DMS 273 treated with DMSO at 0.1 percent for 48 hours (cell line): ENCODE data around the gene SEMA3G.

Source experiments
- DNase-seq: peaks from one replicate; lab custom pipeline; 2025; lab: John Stamatoyannopoulos, UW

The SEMA3G gene

DNA sequence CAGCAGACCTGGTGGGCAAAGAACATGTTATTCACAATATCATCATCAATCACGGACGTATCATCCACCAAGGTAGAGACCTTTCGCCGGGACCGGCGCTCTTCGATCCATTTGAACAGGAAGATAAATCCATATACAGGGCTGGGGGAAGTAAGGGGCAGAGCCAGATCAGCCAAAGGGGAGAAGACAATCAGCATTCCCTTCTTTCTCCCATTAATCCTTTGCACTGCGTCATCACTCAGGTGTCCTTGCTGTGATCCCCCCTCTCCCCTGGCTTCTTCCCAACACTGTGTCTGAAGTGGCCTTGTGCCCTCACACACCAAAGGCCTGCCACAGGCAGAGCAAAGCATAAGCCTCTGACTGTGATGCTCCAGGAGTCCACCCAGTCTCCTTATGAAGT lies 36.4 kb downstream of the SEMA3G start:
- DNase-seq: no peak

DNA sequence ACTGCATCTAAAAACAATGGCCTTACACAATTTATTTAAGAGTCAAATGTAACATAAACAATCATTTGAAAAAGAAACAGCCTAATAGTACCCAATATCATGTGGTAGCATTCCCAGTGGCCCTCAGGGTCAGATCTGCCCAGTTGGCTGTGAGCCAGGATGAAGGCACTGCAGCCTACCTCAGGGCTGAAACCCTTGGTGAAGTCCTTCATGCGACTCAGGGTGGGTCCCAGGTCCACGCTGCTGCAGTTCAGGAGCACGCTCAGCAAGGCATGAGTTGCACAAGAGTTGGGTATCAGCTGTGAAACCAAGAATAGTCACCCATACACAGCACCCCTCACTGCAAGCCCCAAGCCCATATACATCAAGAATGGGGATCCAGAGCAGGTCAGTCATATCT lies 37.1 kb downstream of the SEMA3G start:
- DNase-seq: no peak

DNA sequence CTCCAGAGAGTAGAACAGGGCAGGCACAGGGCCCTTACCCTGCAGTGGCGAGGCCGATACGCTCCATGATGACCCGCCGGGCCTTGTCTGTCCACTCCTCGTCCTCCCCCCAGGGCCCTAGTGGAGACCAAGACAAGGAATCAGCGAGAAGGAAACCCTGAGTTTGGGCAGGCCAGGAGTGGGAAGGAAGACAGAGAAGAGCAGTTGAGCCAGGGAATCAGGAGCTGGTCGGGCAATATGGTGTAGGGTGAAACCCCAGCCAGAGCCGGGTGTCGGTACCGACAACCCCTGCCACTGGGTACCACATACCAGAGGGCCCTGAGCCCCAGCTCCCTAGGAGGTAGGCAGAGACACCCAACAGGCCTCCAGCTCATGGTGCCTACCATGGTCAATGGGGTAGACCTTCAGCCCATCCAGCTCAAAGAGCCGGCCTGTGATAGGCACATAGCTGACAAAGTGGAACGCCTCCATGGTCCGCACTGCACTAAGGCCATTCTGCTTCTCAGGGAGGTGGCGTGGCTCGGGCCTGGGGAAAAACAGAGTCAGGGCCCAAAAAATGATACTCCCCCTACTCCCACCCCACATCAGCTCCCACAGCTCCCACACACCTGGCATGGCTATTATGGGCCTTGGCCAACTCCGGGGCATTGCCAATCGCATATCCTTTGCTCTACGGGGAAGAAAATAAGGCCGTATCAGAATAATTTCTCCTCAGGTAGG lies 38.0 kb downstream of the SEMA3G start:
- DNase-seq: no peak

DNA sequence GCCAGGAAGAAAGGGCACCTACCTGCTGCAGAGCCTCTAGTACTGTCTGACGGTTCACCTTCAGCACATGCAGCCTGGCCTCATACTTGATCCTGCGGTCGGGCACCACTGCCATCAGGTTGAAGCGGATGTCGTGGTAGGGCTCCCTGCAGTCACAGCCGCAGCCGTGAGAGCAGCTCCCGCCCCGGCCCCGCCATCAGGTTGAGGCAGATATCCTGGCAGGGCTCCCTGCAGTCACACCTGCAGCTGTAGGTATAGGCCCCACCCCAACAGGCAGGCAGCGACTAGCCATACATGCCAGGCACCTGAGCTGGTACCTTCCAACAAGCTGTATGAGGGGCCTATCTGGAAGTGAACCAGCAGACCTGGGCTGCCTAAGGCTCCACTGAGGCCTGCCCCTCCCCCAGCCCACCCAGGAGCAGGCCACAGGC lies 38.7 kb downstream of the SEMA3G start:
- DNase-seq: no peak

DNA sequence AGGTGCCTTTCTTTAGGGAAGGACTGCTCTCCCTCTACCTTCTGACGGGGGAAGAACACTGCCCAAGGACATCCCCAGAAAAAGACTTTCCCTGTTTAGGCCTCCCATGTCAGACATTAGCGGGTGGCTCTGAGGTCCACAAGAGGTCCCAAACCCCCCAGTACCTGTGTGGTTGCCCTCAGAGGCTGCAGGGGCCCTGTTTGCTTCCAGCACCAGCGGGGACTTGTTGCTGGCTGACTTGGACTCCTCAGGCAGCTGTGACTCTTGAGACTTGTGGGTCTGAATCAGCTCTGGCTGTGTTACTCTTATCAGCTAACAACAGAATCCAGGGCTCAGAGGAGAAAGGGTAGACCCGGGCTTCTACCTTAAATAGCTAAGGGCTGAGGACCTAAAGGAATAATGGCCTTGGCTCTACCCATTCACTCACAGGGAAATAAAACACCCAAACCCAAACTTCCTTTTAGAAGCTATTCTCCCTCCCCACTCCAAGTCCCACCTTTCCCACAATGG lies 39.2 kb downstream of the SEMA3G start:
- no peak for DNase-seq

DNA sequence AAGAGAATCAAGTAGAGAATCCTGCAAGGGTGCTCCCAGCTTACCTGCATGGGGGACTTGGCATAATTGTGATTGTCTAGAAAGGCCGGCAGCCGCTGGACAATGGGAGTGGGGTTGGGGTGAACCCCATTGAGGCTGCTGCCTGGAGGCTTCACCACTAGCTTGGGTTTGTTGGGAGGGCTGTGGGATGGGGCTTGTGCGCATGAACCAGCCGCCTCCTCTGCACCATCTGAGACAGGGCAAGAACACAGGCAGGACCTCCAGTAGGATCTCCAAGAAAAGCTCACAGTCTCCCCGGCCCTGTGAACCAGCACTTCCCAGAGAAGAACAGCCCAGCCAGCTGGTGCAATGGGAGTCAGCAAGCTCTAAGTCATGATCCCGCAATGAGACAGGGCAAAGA lies 39.8 kb downstream of the SEMA3G start:
- DNase-seq: no peak

DNA sequence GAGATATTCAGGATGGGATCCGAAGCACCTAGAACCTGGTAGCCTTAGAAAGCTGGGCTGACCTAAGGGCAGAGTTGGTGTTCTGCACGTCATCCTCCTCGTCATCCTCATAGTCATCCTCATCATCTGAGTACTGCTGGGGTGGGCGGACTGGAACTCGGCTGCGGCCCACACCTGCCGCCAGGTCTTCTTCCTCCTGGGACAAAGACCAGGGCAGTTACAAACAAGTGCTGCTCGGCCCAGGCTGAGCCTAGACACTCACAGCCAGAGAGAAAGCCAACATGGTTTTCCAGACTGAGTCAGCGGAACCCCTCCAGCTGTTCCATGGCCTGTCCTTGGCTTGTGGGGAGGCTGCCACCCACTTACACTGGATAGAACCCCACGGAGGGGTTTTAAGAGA lies 40.5 kb downstream of the SEMA3G start:
- DNase-seq: no peak

DNA sequence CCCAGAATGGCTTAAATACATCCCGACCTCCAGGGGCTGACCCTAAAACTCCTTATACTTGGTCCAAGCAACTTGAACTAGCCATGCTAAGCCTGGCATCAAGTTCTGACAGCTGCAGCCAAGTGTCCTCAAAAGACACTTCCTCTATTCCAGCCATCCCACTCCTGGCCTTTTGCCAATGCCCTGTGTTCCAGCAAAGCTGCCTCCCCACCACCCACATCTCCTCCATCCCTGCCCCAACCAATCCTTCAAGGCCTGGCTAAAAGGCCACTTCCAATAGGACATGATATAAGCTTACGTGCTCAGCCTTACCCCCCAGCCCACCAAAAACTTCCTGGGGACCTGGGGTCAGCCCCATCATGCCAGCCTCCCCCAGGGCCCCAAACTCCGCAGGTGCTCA lies 40.9 kb downstream of the SEMA3G start:
- DNase-seq: no peak

DNA sequence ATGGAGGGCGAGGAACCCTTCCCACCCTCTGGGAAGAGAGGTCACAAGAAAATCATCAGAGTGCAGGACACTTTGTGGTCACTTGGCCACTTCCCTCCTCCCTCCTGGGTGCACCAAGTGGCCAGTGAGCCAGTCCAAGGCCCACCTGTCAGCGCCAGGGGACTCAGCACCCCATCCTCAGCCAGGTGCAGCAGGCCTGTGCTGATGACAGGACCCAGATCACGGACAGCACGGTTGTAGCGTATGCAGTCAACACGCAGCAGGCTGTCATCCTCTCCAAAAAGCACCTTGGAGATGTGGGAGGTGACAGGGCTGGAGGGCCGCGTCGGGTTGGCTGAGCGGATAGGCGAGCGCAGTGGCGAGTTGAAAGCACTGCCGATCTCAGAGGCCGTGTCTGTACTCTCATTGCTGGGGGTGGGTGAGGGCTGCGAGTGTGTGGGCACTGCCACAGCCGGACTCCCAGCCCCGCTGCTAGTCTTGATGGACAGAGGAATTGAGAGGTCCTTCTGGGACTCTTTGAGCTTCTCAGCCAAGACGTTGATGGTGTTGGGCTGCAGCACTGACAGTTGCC lies 41.5 kb downstream of the SEMA3G start:
- DNase-seq: no peak

DNA sequence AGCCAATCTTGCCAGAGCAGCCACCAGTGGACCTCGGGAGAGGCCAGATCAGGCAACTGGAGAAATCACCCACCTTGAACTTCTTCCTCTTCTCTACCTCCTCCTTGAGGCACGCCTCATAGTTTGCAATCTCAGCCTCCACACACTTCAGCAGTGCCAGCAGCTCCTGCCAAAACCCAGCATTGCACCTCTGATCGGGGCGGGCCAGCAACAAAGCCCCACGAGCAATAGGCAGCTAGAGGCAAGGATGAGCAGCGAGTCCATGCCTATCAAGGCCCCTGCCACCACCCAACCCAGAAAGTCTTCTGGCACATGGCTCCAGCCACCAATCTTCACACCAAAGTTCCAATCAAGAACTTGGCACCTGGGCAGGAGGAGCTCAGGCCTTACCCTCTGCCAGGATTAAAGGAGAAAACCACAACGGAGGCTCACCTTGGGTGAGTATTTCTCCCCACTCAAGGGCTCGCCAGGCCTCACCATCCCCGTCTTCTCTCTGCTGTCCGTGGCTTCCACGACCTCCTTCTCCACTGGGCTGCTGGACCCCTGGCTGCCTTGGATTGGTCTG lies 42.1 kb downstream of the SEMA3G start:
- DNase-seq: no peak

DNA sequence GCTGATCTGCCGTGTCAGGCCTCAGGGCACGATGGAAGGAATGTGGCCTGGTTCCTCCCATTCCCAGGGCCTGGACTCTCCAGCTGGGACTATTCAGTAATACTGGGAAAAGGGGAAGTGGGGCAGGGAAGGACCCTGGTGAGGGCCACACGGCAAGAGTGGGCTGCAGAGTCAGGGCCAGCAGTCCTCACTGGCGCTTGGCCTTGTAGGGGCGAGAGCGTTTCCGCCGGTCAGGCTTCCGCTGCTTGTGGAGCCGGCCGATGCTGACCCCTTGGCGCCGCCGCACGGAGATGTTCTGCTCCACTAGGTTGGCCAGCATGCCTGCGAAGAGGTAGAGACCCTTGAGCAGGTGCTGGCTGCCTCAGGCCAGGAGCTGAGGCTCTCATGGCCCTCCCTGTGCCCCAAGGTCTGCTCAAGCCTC lies 42.8 kb downstream of the SEMA3G start:
- DNase-seq: no peak

DNA sequence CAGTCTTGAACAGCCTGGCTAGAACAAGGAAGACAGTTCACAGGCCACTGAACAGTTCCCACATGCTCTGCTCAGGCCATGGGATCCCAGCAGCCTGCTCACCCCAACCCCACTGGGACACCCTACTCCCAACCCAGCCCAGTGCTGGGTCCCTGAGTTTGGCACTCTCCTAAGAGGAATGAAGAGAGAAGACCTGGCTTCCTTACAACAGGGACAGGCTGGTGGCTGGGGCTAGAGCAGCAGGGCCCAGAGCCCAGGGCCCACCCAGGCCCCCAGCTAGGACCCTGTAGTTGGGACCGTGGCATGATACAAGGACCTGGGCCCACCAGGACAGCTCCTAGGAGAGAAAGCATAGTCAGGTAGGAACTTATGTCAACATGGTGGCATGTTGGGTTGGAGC lies 43.4 kb downstream of the SEMA3G start:
- no peak for DNase-seq

DNA sequence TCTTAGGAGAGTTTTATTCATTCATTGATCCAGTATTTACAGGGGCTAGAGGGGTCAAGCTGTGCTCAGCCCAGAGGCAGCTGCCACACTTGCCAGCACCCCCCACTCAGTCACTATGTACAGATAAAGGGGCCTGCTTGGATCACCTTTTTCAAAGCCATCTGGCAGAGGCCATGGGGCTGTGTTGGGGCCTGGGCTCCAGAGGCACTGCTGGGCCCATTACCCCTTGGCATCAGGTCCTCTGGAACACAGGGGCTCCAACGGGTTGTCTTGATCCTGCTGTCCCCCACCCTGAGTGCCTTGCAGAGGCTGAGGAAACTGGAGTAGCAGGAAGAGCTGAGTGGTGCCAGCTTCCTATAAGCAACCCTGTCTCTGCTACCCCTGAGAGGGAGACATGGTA lies 43.9 kb downstream of the SEMA3G start:
- DNase-seq: no peak

DNA sequence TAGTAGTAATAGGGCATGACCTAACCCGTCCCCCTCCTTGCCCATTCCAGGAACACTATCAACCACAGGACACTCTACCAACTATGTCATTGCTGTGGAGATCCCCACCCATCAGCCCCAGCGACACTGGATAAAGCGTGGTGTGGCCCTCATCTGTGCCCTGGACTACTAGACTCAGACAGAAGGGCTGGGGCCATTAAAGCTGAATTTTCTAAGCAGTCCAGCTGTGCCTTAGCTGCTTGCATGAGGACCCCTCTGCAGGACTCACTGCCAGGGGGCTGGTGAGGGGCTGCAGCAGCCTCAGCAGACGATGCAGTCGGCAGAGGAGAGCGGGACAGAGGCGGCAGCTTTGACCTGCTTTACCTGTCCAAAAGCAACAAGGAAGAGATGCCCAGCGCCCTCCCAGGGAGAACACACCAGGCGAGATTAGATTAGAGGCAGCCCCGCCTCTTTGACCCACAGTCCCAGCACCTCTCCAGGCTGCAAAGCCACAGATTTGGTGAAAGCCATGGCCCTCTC lies 44.6 kb downstream of the SEMA3G start:
- DNase-seq: no peak

DNA sequence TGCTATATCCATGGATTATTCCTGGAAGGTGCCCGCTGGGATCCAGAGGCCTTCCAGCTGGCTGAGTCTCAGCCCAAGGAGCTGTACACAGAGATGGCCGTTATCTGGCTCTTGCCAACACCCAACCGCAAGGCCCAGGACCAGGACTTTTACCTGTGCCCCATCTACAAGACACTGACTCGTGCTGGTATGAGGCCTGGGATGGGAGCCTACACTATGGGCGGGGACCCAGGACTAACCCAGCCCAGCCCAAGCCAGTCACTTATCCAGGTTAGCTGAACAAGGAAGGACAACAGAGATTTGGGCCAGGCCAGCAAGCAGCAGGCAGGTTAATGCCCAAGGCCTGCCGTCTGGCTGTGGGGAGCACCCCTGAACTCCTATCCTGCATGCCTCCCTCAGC lies 45.3 kb downstream of the SEMA3G start:
- no peak for DNase-seq

DNA sequence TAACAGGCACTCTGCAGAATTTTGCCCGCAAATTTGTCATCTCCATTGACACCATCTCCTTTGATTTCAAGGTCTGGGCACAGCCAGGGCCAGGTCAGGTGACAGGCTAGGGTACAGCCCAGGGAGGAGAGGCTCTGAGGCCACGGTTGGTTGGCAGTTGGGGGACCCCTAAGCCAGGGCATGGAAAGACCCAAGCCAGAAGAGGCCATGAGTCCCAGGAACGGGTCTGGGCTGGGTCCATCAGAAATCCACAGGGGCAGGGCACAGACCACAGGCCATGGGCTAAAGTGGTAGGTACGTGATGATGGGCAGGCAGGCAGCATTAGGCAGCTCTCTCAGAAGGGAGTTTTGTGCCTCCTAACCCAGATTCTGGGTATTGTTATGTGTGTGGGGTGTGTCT lies 45.8 kb downstream of the SEMA3G start:
- no peak for DNase-seq

DNA sequence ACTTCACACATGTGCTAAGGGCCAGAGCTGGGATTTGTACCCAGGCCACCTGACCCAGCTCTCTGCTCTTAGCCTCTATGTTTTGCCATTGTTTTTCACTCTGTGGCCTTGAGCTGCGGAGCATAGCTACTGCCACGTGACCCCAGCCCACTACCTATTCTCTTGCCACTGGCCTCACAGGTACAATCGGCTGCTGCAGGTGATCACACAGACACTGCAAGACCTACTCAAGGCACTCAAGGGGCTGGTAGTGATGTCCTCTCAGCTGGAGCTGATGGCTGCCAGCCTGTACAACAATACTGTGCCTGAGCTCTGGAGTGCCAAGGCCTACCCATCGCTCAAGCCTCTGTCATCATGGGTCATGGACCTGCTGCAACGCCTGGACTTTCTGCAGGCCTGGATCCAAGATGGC lies 46.2 kb downstream of the SEMA3G start:
- no peak for DNase-seq

DNA sequence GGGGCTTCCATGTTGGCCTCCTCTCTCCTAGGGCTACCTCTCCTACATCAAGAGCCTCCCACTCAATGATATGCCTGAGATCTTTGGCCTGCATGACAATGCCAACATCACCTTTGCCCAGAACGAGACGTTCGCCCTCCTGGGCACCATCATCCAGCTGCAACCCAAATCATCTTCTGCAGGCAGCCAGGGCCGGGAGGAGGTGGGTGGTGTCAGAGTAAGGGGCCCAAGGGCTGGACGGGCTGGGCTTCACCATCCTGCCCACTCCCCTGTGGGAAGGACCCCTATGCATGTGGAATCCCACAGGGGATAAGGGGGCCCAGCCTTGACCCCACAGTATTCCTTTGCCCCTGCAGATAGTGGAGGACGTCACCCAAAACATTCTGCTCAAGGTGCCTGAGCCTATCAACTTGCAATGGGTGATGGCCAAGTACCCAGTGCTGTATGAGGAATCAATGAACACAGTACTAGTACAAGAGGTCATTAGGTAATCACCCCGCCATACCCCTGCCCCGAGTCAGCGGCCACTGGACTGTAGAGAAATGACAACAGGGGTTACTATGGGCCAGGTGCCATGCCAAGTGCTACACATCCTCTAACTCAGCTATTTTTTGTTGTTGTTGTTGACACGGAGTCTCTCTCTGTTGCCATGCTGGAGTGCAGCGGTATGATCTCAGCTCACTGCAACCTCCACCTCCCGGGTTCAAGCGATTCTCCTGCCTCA lies 47.1 kb downstream of the SEMA3G start:
- no peak for DNase-seq

DNA sequence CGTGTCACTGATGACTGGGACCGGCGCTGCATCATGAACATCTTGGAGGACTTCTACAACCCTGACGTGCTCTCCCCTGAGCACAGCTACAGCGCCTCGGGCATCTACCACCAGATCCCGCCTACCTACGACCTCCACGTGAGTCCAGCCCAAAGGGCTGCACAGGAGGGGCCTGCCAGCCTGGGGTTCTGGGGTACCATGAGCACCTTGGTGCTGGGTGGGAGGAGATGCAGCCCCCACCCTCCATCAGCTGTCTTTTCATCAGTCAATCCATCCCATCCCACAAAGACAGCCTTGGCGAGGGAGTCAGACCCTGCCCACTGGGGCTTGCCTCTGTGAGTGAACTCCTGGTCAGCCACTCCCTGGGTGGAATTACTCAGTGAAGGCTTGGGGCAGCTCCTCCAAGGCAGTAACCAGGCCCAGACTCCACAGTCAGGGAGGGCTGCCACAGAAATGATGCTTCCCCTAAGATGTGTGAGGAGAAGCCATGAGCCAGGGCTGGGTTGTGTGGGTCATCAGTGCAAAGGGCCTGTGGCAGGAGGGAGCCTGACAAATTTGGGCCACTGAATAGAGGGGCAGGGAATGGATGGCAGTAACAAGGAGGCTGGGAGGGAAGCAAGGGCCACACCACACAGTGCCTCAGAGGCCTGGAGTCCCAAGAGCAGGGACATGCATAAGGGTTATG lies 47.9 kb downstream of the SEMA3G start:
- no peak for DNase-seq

DNA sequence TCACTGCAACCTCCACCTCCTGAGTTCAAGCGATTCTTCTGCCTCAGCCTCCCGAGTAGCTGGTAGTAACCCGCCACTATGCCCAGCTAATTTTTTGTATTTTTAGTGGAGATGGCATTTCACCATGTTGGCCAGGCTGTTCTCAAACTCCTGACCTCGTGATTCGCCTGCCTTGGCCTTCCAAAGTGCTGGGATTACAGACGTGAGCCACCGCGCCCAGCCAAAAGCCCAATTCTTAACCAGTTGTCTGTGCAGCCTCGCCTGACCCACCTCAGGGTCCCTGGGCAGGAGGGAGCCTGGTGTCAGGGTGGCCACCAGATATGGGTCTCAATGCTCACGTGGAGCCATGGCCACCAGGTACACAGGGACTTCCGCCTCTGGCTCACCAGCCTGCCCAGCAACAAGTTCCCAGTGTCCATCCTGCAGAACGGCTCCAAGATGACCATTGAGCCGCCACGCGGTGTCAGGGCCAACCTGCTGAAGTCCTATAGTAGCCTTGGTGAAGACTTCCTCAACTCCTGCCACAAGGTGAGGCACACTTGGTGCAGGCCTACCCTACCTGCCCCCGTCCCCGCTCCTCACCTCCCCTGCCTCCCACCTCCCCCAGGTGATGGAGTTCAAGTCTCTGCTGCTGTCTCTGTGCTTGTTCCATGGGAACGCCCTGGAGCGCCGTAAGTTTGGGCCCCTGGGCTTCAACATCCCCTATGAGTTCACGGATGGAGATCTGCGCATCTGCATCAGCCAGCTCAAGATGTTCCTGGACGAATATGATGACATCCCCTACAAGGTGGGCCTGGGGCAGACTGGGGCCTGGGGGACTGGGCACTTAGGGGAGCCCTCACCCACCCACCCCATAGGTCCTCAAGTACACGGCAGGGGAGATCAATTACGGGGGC lies 48.6 kb downstream of the SEMA3G start:
- DNase-seq: no peak

DNA sequence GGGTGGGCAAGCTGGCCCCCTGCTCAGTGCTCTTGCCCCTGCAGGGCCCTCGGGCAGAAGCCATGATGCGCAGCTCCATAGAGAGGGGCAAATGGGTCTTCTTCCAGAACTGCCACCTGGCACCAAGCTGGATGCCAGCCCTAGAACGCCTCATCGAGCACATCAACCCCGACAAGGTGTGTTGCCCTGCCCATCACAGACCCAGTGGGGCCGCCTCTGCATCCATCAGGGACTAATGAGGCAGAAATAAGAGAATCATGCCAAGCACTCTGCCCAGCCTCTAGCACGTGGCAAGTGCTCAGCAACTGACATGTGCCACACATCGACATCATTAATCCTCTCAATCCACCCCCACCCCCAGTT lies 49.4 kb downstream of the SEMA3G start:
- DNase-seq: no peak
